Measurements from ENCODE around the gene TOP1.
"Not testable (repeated sequence)": the region's sequence is repeated elsewhere in the genome, so short reads cannot be mapped to it uniquely, and the experiment has no call there.

TOP1 gene

DNA sequence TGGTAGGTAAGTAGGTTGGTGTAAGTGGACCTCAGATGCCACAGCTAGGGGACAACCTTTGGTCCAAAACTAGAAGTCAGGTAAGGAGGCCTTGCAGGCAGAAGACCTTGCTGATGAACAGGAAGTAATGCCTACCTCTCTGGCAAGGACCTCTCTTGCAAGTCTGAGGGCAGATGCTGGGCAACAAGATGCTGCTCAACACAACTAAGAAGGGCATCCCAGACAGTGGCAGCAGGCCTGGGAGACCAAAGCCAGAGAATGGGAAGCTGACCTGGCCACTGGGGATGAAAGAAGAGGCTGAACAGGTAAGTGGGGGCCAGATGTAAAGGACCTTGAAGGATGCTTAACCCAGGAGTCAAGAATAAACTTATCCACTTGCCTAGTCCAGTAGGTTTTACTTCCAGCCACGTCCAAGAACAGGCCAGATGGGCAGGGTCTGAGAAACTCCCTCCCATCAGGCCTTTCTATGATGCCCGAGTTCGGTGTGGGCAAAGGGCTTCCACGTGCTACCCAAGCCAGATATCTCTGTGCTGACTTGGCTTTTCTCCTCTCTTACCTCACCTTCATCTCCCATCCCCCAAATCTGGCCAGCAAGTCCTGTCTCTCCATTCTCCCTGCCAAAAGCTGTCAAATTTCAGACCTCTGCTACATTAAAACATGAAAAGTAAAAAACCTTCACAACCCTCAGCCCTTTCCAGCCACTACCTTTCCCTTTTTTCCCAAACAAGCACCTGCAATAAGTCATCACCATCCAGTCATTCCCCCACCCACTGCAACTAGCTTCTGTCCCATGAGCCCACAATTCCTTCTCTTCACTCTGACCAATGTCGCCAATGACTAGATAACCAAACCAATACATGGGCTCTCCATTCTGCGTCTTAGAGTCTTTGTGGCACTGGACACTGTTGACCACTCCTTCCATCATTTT, 97.2 kb downstream of the TOP1 start:
- H3K36me3 ChIP-seq (ENCODE audit: control insufficient read depth, insufficient read depth, low read length, severe bottlenecking) = peaks cover 62% of the 10 kb centered on the region
- peaks cover 10% of the 10 kb centered on the region for H3K4me1 ChIP-seq (ENCODE audit: control insufficient read depth, insufficient read depth, low read length)
- H3K4me3 ChIP-seq (ENCODE audit: low read length) = no peak overlapping the region
- H3K9me3 ChIP-seq (ENCODE audit: control insufficient read depth, low read length) = no peaks in the 10 kb centered on the region
- DNase-seq (ENCODE audit: low read depth) = no peak
- no peaks in the 10 kb centered on the region for H3K27me3 ChIP-seq (replicated peaks; ENCODE audit: control insufficient read depth, insufficient read depth, low read length)
- no peak overlapping the region for H3K9ac ChIP-seq (ENCODE audit: low read length)

DNA sequence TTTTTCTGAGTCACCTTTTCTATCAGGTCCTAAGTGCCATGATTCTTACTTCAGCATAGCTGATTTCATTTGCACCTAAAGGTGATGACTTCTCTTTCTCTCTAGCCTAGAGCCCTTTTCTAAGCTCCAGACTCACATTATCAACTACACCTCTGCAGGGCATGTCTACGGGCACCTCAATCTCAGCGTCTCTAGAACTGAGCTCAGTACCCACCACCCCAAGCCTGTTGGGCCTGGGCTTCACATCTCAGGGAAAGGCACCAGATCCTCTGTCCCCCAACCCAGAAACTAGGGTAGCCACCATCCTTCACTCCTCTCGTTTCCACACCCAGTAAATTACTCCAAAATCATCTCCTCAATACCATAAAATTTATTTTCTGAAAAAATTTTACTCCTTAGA, 98.1 kb downstream of the TOP1 start:
- H3K4me3 ChIP-seq (ENCODE audit: low read length) = no peak overlapping the region
- H3K36me3 ChIP-seq (ENCODE audit: control insufficient read depth, insufficient read depth, low read length, severe bottlenecking) = peaks cover 53% of the 10 kb centered on the region
- no peak overlapping the region for H3K9ac ChIP-seq (ENCODE audit: low read length)
- no peak for DNase-seq (ENCODE audit: low read depth)
- H3K27me3 ChIP-seq (replicated peaks; ENCODE audit: control insufficient read depth, insufficient read depth, low read length) = no peaks in the 10 kb centered on the region
- no peaks in the 10 kb centered on the region for H3K9me3 ChIP-seq (ENCODE audit: control insufficient read depth, low read length)
- H3K4me1 ChIP-seq (ENCODE audit: control insufficient read depth, insufficient read depth, low read length) = peaks cover 10% of the 10 kb centered on the region

DNA sequence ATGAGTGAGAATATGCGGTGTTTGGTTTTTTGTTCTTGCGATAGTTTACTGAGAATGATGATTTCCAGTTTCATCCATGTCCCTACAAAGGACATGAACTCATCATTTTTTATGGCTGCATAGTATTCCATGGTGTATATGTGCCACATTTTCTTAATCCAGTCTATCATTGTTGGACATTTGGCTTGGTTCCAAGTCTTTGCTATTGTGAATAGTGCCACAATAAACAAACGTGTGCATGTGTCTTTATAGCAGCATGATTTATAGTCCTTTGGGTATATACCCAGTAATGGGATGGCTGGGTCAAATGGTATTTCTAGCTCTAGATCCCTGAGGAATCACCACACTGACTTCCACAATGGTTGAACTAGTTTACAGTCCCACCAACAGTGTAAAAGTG, 99.7 kb downstream of the TOP1 start:
- H3K4me1 ChIP-seq (ENCODE audit: control insufficient read depth, insufficient read depth, low read length); H3K4me3 ChIP-seq (ENCODE audit: low read length); DNase-seq (ENCODE audit: low read depth); H3K27me3 ChIP-seq (replicated peaks; ENCODE audit: control insufficient read depth, insufficient read depth, low read length); H3K9ac ChIP-seq (ENCODE audit: low read length); H3K9me3 ChIP-seq (ENCODE audit: control insufficient read depth, low read length): not testable (repeated sequence)
- peaks cover 37% of the 10 kb centered on the region for H3K36me3 ChIP-seq (ENCODE audit: control insufficient read depth, insufficient read depth, low read length, severe bottlenecking)

DNA sequence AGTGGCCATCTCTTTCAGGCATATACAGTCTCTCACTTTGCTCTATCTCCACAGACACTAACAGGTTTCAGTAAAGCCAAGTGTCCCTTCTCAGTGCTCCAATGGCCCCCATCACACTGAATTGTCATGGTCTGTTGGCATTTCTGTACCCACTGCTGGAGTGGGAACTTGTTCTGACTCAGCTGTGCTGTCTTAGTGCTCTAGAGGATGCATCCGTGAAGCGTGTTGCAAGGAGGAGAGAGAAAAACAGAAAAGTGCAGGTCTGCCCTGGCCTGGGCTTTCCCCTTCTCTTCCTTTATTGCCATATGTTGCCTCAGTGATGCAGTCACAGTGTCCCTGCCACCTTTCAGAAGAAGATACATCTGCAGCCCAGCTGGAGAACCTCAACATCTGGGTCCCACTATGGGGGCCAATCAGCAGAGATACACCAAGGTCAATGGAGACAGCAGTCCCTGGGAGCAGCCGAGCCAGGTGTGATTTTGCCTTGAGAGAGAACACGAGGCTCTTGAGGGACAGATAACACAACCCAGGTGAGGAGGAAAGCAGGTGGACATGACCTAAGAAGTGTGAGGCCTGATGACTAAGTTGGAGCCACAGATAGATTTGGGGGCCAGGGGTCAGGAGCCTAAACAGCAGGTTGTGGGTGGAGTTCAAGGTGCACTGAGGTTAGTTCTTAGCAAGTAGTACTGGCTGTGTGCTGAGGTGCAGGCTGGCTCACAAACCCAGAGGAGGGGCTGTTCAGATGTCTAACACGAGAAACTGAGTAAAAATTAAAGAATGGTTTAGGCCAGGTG, 103.2 kb downstream of the TOP1 start:
- Histone ChIP-seq H3K9ac (ENCODE audit: low read length) (no peak overlapping the region), H3K27me3 (replicated peaks; ENCODE audit: control insufficient read depth, insufficient read depth, low read length) (no peaks in the 10 kb centered on the region), H3K36me3 (ENCODE audit: control insufficient read depth, insufficient read depth, low read length, severe bottlenecking) (peaks cover 4% of the 10 kb centered on the region), H3K4me1 (ENCODE audit: control insufficient read depth, insufficient read depth, low read length) (peaks cover 3% of the 10 kb centered on the region), H3K4me3 (ENCODE audit: low read length) (no peak overlapping the region), H3K9me3 (ENCODE audit: control insufficient read depth, low read length) (no peaks in the 10 kb centered on the region)
- no peak for DNase-seq (ENCODE audit: low read depth)

DNA sequence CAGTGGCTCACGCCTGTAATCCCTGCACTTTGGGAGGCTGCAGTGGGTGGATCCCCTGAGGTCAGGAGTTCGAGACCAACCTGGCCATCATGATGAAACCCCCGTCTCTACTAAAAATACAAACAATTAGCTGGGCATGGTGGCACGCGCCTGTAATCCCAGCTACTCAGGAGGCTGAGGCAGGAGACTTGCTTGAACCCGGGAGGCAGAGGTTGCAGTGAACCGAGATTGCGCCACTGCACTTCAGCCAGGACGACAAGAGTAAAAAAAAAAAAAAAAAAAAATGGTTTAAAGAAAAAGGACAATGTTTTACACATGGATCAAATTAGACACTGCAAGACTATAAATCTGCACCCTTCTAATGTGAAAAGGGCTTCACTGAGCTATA, 103.8 kb downstream of the TOP1 start:
- H3K9me3 ChIP-seq (ENCODE audit: control insufficient read depth, low read length); H3K4me1 ChIP-seq (ENCODE audit: control insufficient read depth, insufficient read depth, low read length); H3K36me3 ChIP-seq (ENCODE audit: control insufficient read depth, insufficient read depth, low read length, severe bottlenecking); DNase-seq (ENCODE audit: low read depth); H3K27me3 ChIP-seq (replicated peaks; ENCODE audit: control insufficient read depth, insufficient read depth, low read length); H3K4me3 ChIP-seq (ENCODE audit: low read length); H3K9ac ChIP-seq (ENCODE audit: low read length): not testable (repeated sequence)

DNA sequence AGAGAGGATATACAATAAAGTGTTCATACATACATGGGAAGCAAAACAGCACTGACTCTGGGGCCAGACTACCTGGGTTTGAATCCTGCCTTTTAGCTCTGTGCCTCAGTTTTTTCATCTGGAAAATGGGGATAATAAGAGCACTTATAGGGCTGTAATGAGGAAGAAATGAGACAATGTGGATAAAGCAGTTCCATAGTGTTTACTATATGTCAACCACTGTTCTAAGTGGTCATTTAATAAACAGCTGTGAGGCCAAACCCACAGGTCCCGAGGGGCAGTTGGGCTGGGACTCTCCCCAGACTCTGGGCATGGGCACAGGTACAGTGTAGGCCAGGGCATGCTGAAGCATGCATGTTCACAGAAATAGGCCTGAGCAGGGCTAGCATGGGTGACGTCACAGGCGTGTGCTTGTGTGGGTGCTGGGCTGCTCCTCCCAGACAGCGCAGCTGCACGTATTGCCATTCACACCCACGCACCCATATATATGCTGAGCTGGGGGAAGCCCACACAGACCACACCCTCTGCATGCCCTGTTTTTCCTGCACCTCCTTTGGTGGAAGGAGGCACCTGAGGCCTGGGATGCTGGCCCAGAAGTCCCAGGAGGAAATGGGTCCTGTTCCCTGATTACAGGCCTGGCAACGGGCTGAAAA, 105.2 kb downstream of the TOP1 start:
- DNase-seq (ENCODE audit: low read depth) = no peak
- no peak overlapping the region for H3K9ac ChIP-seq (ENCODE audit: low read length)
- H3K4me3 ChIP-seq (ENCODE audit: low read length) = no peak overlapping the region
- H3K27me3 ChIP-seq (replicated peaks; ENCODE audit: control insufficient read depth, insufficient read depth, low read length) = no peaks in the 10 kb centered on the region
- H3K36me3 ChIP-seq (ENCODE audit: control insufficient read depth, insufficient read depth, low read length, severe bottlenecking) = no peaks in the 10 kb centered on the region
- no peaks in the 10 kb centered on the region for H3K9me3 ChIP-seq (ENCODE audit: control insufficient read depth, low read length)
- H3K4me1 ChIP-seq (ENCODE audit: control insufficient read depth, insufficient read depth, low read length) = peaks cover 3% of the 10 kb centered on the region

DNA sequence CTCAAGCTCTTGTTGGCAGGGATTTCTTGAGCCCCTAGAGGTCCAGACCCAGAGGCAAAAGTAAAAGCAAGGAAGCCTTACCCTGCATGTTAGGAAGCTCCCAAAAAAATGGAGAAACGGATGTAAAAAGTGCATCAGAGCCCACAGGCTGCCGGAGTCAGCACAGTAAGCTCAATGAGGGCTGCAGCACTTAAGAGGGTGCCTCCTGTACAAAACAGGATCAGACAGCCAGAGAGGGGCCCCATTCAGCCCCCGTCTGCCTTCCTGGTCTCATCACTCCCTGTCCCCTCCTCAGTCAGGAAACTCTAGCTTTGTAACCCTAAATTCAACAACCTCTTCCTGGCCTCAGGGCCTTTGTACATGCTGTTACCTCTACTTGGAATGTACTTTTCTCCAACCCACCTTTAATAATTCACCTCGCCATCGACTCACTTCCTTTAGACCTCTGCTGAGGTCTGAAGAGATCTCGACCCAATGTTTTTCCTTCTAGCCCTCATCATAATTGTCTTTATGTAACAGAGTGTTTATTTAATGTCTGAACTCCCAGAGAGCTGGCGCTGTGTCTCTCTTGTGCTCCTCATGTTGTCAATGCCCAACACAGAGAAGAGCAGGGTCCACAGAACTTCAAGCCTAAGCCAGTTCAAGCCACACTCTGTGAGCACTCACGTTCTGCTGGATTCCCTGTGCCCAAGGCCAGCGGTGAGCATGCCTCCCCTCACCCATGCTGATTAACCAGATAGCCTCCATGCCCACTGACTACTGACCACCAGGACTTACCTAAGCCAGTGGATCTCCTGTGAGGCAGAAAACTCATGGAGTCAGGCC, 106.0 kb downstream of the TOP1 start:
- no peak for DNase-seq (ENCODE audit: low read depth)
- no peaks in the 10 kb centered on the region for H3K36me3 ChIP-seq (ENCODE audit: control insufficient read depth, insufficient read depth, low read length, severe bottlenecking)
- no peak overlapping the region for H3K4me3 ChIP-seq (ENCODE audit: low read length)
- no peaks in the 10 kb centered on the region for H3K9me3 ChIP-seq (ENCODE audit: control insufficient read depth, low read length)
- H3K4me1 ChIP-seq (ENCODE audit: control insufficient read depth, insufficient read depth, low read length) = peaks cover 10% of the 10 kb centered on the region
- no peaks in the 10 kb centered on the region for H3K27me3 ChIP-seq (replicated peaks; ENCODE audit: control insufficient read depth, insufficient read depth, low read length)
- no peak overlapping the region for H3K9ac ChIP-seq (ENCODE audit: low read length)

DNA sequence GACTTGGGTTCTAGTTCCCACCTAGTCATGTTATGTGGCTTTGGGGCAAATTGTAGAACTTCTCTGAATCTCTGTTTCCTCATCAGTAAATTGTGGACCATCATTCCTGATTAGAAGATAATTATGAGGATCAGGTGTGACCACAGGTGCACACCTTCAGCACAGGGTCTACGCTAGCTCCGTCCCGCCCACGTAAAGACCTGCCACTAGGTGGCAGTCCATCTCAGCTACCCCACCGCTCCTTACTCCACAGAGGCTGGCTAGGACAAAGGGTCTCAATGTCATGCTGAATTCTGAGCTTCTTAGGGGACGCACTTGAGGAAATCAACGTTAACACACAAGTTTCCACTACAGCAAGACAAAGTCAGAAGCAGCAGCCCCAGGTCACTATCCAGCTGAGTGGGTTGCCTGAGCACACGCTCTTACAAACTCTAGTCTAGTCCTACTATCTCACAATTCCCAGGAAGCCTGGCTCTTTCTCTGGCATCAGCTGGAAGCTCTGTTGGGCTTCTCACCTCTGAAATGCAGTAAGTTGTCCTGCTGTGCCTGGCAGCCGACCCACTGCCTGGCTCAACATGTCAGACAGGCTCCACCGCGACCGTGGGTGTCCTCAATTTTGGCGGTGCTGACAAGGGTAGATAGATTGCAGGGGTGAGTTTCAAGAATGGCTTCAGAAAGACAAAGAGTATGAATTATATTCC, 106.7 kb downstream of the TOP1 start:
- DNase-seq (ENCODE audit: low read depth) = peak; percentile 32
- Histone ChIP-seq H3K4me1 (ENCODE audit: control insufficient read depth, insufficient read depth, low read length) (peaks cover 13% of the 10 kb centered on the region), H3K9ac (ENCODE audit: low read length) (no peak overlapping the region), H3K9me3 (ENCODE audit: control insufficient read depth, low read length) (no peaks in the 10 kb centered on the region), H3K36me3 (ENCODE audit: control insufficient read depth, insufficient read depth, low read length, severe bottlenecking) (no peaks in the 10 kb centered on the region), H3K27me3 (replicated peaks; ENCODE audit: control insufficient read depth, insufficient read depth, low read length) (no peaks in the 10 kb centered on the region), H3K4me3 (ENCODE audit: low read length) (no peak overlapping the region)

DNA sequence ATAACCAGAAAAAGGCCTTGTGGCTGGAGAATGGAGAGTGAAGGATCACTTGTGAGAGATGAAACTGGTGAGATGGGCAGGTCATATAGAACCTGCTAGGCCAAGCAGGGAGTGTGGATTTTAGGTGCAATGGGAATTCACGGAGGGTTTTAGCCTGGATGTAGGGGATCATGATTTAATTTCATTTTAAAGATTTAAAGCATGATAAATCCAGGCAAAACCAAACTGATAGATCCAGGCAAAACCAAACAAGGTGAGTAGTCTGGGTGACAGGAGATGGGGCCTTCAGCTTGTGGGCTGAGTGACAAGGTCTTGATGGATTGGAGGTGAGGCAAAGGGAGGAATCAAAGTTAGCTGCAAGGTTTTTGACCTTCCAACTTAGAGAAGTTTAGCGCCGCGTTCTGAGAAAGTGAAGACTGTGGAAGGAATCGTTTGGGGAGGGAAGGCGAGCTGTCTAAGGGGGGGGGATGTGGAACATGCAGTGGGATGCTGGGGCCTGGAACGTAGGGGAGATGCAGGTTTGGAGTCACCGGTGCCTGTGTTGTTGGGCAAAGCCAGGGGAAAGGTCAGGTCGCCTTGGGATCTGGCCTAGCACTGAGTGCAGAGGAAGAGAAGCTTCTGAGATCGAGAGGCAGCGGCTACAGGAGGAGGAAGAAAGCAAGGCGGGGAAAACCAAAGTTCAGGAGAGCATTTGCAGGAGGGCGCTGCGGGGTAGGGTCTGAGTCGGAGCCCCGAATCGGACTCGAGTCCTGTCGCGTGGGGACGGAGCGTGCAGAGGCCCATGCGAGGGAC, 107.5 kb downstream of the TOP1 start:
- H3K4me3 ChIP-seq (ENCODE audit: low read length) = peak overlapping the region; percentile 88
- no peaks in the 10 kb centered on the region for H3K9me3 ChIP-seq (ENCODE audit: control insufficient read depth, low read length)
- H3K4me1 ChIP-seq (ENCODE audit: control insufficient read depth, insufficient read depth, low read length) = peaks cover 21% of the 10 kb centered on the region
- no peaks in the 10 kb centered on the region for H3K27me3 ChIP-seq (replicated peaks; ENCODE audit: control insufficient read depth, insufficient read depth, low read length)
- DNase-seq (ENCODE audit: low read depth) = no peak
- H3K9ac ChIP-seq (ENCODE audit: low read length) = peak overlapping the region; percentile 91
- H3K36me3 ChIP-seq (ENCODE audit: control insufficient read depth, insufficient read depth, low read length, severe bottlenecking) = no peaks in the 10 kb centered on the region

All from adipocyte (in vitro differentiated cells).